HL-60 (cell line): ENCODE data around the gene RBM27.
"Not testable (repeated sequence)": the region's sequence is repeated elsewhere in the genome, so short reads cannot be mapped to it uniquely, and the experiment has no call there.

ENCODE experiments used
- DNase-seq, 2 experiments: peaks; one replicate each; pipeline ENCODE4 v3.0.0-alpha.2; 2010 to 2020; ENCODE audit warnings: low read depth in 1 of 2, low spot score in 1 of 2
- H3K27ac ChIP-seq: fragments of 250-450 bp; sonication (Bioruptor Pico); replicated peaks from 2 replicates; pipeline ENCODE4 v1.5.1; 2020; ENCODE audit warnings: mild to moderate bottlenecking, moderate library complexity
- H3K27me3 ChIP-seq: fragments of 250-450 bp; sonication (Bioruptor Pico); 2 replicates; pipeline ENCODE4 v1.5.1; 2021; ENCODE audit warnings: mild to moderate bottlenecking, moderate library complexity; ENCODE audit not compliant: insufficient read depth, poor library complexity, severe bottlenecking
- H3K4me3 ChIP-seq: replicated peaks from 2 replicates; pipeline ENCODE4 v1.5.1; 2011; ENCODE audit warnings: mild to moderate bottlenecking, control low read depth, low read length; ENCODE audit not compliant: insufficient read depth
- CTCF ChIP-seq: IDR thresholded peaks from one replicate; pipeline ENCODE4 v1.5.1; 2011; ENCODE audit warnings: low read length, control low read depth, inconsistent platforms; ENCODE audit not compliant: insufficient read depth
- GABPA ChIP-seq: IDR thresholded peaks from 2 replicates; pipeline ENCODE4 v1.6.1; 2012; ENCODE audit warnings: low read depth
- POLR2AphosphoS5 ChIP-seq: IDR thresholded peaks from 2 replicates; pipeline ENCODE4 v1.6.1; 2012; ENCODE audit warnings: low read depth
- SPI1 ChIP-seq: IDR thresholded peaks from 2 replicates; pipeline ENCODE4 v1.6.1; 2012; ENCODE audit warnings: low read depth, mild to moderate bottlenecking, borderline replicate concordance
- TF ChIP-seq, protein P1 (sequence below): IDR thresholded peaks from 2 replicates; pipeline ENCODE4 v1.6.1; 2012; ENCODE audit warnings: low read depth; ENCODE audit not compliant: insufficient replicate concordance

Gene RBM27

DNA sequence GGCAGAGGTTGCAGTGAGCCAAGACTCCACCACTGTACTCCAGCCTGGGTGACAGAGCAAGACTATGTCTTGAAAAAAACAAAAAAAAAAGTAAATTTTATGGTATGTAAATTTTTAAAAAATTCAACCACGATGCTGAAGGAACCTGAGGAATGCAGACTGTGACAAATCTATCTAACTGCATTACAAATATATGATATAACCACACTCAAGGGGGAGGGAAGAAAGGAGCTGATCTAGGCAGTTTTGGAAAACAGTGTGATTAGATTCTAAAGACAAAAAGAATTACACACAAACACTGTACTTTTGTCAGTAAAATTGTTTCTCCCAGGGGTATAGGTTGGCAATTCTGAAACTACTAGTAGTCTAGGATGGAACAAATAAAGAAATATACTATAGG, 37.9 kb upstream of the RBM27 start:
- no peak for TF ChIP-seq CTCF
- TF ChIP-seq, protein P1, sequence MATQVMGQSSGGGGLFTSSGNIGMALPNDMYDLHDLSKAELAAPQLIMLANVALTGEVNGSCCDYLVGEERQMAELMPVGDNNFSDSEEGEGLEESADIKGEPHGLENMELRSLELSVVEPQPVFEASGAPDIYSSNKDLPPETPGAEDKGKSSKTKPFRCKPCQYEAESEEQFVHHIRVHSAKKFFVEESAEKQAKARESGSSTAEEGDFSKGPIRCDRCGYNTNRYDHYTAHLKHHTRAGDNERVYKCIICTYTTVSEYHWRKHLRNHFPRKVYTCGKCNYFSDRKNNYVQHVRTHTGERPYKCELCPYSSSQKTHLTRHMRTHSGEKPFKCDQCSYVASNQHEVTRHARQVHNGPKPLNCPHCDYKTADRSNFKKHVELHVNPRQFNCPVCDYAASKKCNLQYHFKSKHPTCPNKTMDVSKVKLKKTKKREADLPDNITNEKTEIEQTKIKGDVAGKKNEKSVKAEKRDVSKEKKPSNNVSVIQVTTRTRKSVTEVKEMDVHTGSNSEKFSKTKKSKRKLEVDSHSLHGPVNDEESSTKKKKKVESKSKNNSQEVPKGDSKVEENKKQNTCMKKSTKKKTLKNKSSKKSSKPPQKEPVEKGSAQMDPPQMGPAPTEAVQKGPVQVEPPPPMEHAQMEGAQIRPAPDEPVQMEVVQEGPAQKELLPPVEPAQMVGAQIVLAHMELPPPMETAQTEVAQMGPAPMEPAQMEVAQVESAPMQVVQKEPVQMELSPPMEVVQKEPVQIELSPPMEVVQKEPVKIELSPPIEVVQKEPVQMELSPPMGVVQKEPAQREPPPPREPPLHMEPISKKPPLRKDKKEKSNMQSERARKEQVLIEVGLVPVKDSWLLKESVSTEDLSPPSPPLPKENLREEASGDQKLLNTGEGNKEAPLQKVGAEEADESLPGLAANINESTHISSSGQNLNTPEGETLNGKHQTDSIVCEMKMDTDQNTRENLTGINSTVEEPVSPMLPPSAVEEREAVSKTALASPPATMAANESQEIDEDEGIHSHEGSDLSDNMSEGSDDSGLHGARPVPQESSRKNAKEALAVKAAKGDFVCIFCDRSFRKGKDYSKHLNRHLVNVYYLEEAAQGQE: no peak
- no peak for TF ChIP-seq POLR2AphosphoS5
- no peak for TF ChIP-seq GABPA
- no peak for TF ChIP-seq SPI1
- Histone ChIP-seq H3K27me3 (no peaks in the 10 kb centered on the region), H3K27ac (no peak overlapping the region), H3K4me3 (no peak overlapping the region)
- no peak for DNase-seq

- TF ChIP-seq GABPA: no peak
- TF ChIP-seq CTCF: no peak
- no peak for TF ChIP-seq SPI1
- TF ChIP-seq, protein P1: no peak
- no peaks in the 10 kb centered on the region for H3K27me3 ChIP-seq
- no peak for DNase-seq
- no peak overlapping the region for H3K27ac ChIP-seq
- H3K4me3 ChIP-seq: no peak overlapping the region
Measured at GRCh38 chr5:146165903-146166302, 37.5 kb upstream of the RBM27 start.

- Histone ChIP-seq H3K27ac (no peak overlapping the region), H3K4me3 (no peak overlapping the region), H3K27me3 (no peaks in the 10 kb centered on the region)
- TF ChIP-seq CTCF (no peak), GABPA (no peak), POLR2AphosphoS5 (no peak), SPI1 (no peak)
- TF ChIP-seq, protein P1: no peak
- no peak for DNase-seq
Measured at GRCh38 chr5:146169076-146169475, 34.3 kb upstream of the RBM27 start.

DNA sequence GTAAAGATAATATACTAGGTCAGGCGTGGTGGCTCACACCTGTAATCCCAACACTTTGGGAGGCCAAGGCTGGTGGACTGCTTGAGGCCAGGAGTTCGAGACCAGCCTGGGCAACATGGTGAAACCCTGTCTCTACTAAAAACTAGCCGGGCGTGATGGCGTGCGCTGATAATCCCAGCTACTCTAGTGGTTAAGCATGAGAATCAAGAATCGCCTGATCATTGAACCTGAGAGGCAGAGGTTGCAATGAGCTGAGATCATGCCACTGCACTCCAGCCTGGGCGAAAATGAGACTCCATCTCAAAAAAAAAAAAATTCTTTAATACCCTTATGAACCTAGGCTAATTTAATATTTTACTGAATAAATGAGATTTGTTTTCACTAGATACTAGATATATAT, 30.4 kb upstream of the RBM27 start:
- not testable (repeated sequence) for DNase-seq, H3K27me3 ChIP-seq, H3K4me3 ChIP-seq, H3K27ac ChIP-seq
